ENCODE measurements around the gene RCOR1.
"Not testable (repeated sequence)": the region's sequence is repeated elsewhere in the genome, so short reads cannot be mapped to it uniquely, and the experiment has no call there.

The RCOR1 gene

DNA sequence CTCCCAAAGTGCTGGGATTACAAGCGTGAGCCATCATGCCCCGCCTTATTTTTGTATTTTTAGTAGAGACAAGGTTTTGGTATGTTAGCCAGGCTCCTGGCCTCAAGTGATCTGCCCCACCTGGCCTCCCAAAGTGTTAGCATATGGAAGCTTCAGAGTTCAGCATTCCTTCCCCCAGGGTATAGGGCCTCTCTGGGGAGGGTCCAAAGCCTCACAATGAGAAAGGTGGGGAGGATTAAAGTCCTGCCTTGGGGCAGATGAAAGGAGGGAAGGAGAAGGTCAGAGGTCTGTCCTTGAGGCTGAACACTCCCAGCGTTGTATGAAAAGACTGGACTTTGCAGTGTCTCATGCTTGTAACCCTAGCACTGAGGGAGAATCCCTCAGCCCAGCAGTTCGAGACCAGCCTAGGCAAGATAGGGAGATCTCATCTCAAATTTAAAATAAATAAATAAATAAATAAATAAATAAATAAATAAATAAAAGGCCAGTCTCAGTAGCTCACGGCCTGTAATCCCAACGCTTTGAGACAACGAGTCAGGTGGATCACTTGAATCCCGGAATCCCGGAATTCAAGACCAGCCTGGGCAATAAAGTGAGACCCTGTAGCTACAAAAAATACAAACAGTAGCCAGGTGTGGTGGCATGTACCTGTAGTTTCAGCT is 22.0 kb upstream of the RCOR1 start:
- Histone ChIP-seq H3K4me2 (ENCODE audit: low read depth, low read length, poor library complexity, severe bottlenecking) (no peak overlapping the region), H3K9me3 (ENCODE audit: insufficient read depth, low read length) (no peaks in the 10 kb centered on the region), H3K79me2 (ENCODE audit: insufficient read depth, low read length) (no peaks in the 10 kb centered on the region), H4K20me1 (ENCODE audit: low read depth, low read length) (no peaks in the 10 kb centered on the region), H3K9ac (ENCODE audit: low read length) (no peak overlapping the region), H3K4me3 (ENCODE audit: insufficient read depth, low read length, poor library complexity, severe bottlenecking) (no peak overlapping the region), H3K27ac (ENCODE audit: low read depth, low read length) (no peak overlapping the region), H2AFZ (ENCODE audit: low read depth, low read length, severe bottlenecking) (no peak overlapping the region), H3K27me3 (ENCODE audit: low read length) (no peaks in the 10 kb centered on the region), H3K9me2 (replicated peaks; ENCODE audit: insufficient read depth, low read length) (no peaks in the 10 kb centered on the region), H3F3A (ENCODE audit: insufficient read depth) (no peaks in the 10 kb centered on the region), H3K36me3 (ENCODE audit: low read length) (no peaks in the 10 kb centered on the region)
- no peak for TF ChIP-seq EZH2phosphoT487 (conservative IDR thresholded peaks at IDR 0.05; ENCODE audit: low read length)
- TF ChIP-seq, protein P1, sequence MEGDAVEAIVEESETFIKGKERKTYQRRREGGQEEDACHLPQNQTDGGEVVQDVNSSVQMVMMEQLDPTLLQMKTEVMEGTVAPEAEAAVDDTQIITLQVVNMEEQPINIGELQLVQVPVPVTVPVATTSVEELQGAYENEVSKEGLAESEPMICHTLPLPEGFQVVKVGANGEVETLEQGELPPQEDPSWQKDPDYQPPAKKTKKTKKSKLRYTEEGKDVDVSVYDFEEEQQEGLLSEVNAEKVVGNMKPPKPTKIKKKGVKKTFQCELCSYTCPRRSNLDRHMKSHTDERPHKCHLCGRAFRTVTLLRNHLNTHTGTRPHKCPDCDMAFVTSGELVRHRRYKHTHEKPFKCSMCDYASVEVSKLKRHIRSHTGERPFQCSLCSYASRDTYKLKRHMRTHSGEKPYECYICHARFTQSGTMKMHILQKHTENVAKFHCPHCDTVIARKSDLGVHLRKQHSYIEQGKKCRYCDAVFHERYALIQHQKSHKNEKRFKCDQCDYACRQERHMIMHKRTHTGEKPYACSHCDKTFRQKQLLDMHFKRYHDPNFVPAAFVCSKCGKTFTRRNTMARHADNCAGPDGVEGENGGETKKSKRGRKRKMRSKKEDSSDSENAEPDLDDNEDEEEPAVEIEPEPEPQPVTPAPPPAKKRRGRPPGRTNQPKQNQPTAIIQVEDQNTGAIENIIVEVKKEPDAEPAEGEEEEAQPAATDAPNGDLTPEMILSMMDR (IDR thresholded peaks at IDR 0.05; ENCODE audit: insufficient read depth, low read length, poor library complexity, severe bottlenecking) = no peak

DNA sequence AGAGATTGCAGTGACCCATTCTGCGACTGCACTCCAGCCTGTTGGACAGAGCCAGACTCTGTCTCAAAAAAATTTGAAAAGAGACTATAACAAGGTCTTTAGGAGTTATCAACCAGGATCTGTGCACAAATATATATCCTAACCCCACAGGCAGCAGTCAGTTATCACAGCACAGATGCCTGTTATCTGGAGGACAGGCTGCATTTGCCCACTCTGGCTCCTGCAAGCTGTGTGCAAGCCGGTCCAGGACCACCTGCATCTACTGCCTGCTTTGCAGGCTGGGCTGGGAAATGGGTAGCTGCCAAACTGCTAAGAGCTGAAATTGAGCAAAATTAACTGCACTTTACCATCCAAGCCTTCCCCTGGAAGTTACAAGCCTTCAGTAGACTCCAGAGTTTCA is 21.4 kb upstream of the RCOR1 start:
- Histone ChIP-seq H3K27ac (ENCODE audit: low read depth, low read length) (no peak overlapping the region), H3K9ac (ENCODE audit: low read length) (no peak overlapping the region), H2AFZ (ENCODE audit: low read depth, low read length, severe bottlenecking) (no peak overlapping the region)

DNA sequence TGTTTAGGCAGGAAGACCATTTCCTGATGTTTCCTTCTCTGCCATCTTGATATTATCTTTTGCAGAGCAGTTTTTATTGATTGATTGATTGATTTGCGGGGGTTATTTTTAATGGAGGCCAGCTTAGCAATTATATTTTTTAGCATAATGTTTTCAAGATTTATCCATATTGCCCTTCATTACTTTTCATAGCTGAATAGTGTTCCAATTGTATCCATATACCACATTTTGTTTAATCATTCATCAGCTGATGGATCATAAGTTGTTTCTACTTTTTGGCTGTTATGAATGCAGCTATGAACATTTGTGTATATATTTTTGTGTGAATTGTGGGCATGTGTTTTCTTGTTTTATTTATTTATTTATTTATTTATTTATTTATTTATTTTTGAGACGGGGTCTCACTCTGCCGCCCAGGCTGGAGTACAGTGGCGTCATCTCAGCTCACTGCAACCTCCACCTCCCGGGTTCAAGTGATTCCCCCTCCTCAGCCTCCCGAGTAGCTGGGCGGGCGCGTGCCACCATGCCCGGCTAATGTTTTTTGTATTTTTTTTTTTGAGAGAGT is 20.9 kb upstream of the RCOR1 start:
- Histone ChIP-seq H3F3A (ENCODE audit: insufficient read depth) (no peaks in the 10 kb centered on the region), H3K36me3 (ENCODE audit: low read length) (no peaks in the 10 kb centered on the region), H3K4me2 (ENCODE audit: low read depth, low read length, poor library complexity, severe bottlenecking) (no peak overlapping the region), H3K79me2 (ENCODE audit: insufficient read depth, low read length) (no peaks in the 10 kb centered on the region), H4K20me1 (ENCODE audit: low read depth, low read length) (no peaks in the 10 kb centered on the region), H3K9me3 (ENCODE audit: insufficient read depth, low read length) (no peaks in the 10 kb centered on the region), H3K9ac (ENCODE audit: low read length) (no peak overlapping the region), H3K27ac (ENCODE audit: low read depth, low read length) (no peak overlapping the region), H3K4me3 (ENCODE audit: insufficient read depth, low read length, poor library complexity, severe bottlenecking) (no peak overlapping the region), H2AFZ (ENCODE audit: low read depth, low read length, severe bottlenecking) (no peak overlapping the region), H3K27me3 (ENCODE audit: low read length) (no peaks in the 10 kb centered on the region), H3K9me2 (replicated peaks; ENCODE audit: insufficient read depth, low read length) (no peaks in the 10 kb centered on the region)
- TF ChIP-seq EZH2phosphoT487 (conservative IDR thresholded peaks at IDR 0.05; ENCODE audit: low read length) = no peak
- TF ChIP-seq, protein P1 (IDR thresholded peaks at IDR 0.05; ENCODE audit: insufficient read depth, low read length, poor library complexity, severe bottlenecking) = no peak

More for the DNA sequence above, 21.4 kb upstream of the RCOR1 start:
- Histone ChIP-seq H3K36me3 (ENCODE audit: low read length) (no peaks in the 10 kb centered on the region), H3K79me2 (ENCODE audit: insufficient read depth, low read length) (no peaks in the 10 kb centered on the region), H3K9me2 (replicated peaks; ENCODE audit: insufficient read depth, low read length) (no peaks in the 10 kb centered on the region), H4K20me1 (ENCODE audit: low read depth, low read length) (no peaks in the 10 kb centered on the region), H3F3A (ENCODE audit: insufficient read depth) (no peaks in the 10 kb centered on the region), H3K9me3 (ENCODE audit: insufficient read depth, low read length) (no peaks in the 10 kb centered on the region), H3K4me3 (ENCODE audit: insufficient read depth, low read length, poor library complexity, severe bottlenecking) (no peak overlapping the region), H3K4me2 (ENCODE audit: low read depth, low read length, poor library complexity, severe bottlenecking) (no peak overlapping the region), H3K27me3 (ENCODE audit: low read length) (no peaks in the 10 kb centered on the region)
- no peak for TF ChIP-seq EZH2phosphoT487 (conservative IDR thresholded peaks at IDR 0.05; ENCODE audit: low read length)
- TF ChIP-seq, protein P1 (IDR thresholded peaks at IDR 0.05; ENCODE audit: insufficient read depth, low read length, poor library complexity, severe bottlenecking) = no peak

DNA sequence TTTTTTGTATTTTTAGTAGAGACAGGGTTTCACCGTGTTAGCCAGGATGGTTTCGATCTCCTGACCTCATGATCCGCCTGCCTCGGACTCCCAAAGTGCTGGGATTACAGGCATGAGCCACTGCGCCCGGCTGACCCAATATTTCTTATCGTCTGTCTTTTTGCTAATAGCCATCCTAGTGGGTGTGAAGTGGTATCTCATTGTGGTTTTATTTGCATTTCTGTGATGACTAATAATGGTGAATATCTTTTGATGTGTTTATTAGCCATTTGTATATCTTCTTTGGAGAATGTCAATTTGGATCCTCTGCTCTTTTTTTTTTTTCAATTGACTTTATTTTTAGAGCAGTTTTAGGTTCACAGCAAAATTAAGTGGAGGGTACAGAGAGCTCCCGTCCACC is 19.3 kb upstream of the RCOR1 start:
- not testable (repeated sequence) for H3K79me2 ChIP-seq (ENCODE audit: insufficient read depth, low read length); H4K20me1 ChIP-seq (ENCODE audit: low read depth, low read length); H3K9ac ChIP-seq (ENCODE audit: low read length); H3K36me3 ChIP-seq (ENCODE audit: low read length); H2AFZ ChIP-seq (ENCODE audit: low read depth, low read length, severe bottlenecking); H3K27me3 ChIP-seq (ENCODE audit: low read length); H3K9me3 ChIP-seq (ENCODE audit: insufficient read depth, low read length); H3F3A ChIP-seq (ENCODE audit: insufficient read depth); H3K9me2 ChIP-seq (replicated peaks; ENCODE audit: insufficient read depth, low read length); H3K4me3 ChIP-seq (ENCODE audit: insufficient read depth, low read length, poor library complexity, severe bottlenecking); H3K27ac ChIP-seq (ENCODE audit: low read depth, low read length)
- peak overlapping the region; percentile 35 for H3K4me2 ChIP-seq (ENCODE audit: low read depth, low read length, poor library complexity, severe bottlenecking)
